CD4-positive, alpha-beta T cell treated with Interferon alpha-2 for 1 hour (primary cell): ENCODE measurements around the gene CFAP99.

ENCODE experiments used
- DNase-seq, 2 donors: peaks; one replicate each; pipeline ENCODE4 v3.0.0-alpha.2; 2020 to 2022

Gene CFAP99

GRCh38 chr4:2393353-2394270, 25.1 kb upstream of the CFAP99 start:
- peak in 1 of 2 donors; percentile 19 for DNase-seq

GRCh38 chr4:2394528-2394927, 24.2 kb upstream of the CFAP99 start:
- no peak for DNase-seq

- DNase-seq: no peak
These were observed 23.7 kb upstream of the CFAP99 start for GRCh38 chr4:2395038-2395437.

GRCh38 chr4:2395584-2395983, 23.2 kb upstream of the CFAP99 start:
- no peak for DNase-seq

- DNase-seq: no peak
These were observed 21.9 kb upstream of the CFAP99 start for GRCh38 chr4:2396781-2397368.

GRCh38 chr4:2397596-2398379, 21.0 kb upstream of the CFAP99 start:
- DNase-seq: no peak

- no peak for DNase-seq
These were observed 19.5 kb upstream of the CFAP99 start for GRCh38 chr4:2399216-2399615.

- DNase-seq: no peak
These were observed 19.0 kb upstream of the CFAP99 start for GRCh38 chr4:2399631-2400190.

- DNase-seq: no peak
These were observed 17.7 kb upstream of the CFAP99 start for GRCh38 chr4:2400841-2401609.

GRCh38 chr4:2401610-2401983, 17.2 kb upstream of the CFAP99 start:
- no peak for DNase-seq

- DNase-seq: no peak
These were observed 16.5 kb upstream of the CFAP99 start for GRCh38 chr4:2402048-2402842.

- no peak for DNase-seq
These were observed 15.8 kb upstream of the CFAP99 start for GRCh38 chr4:2402941-2403340.

GRCh38 chr4:2406406-2406805, 12.3 kb upstream of the CFAP99 start:
- no peak for DNase-seq

GRCh38 chr4:2406920-2407319, 11.8 kb upstream of the CFAP99 start:
- DNase-seq: no peak

GRCh38 chr4:2407991-2408342, 10.8 kb upstream of the CFAP99 start:
- DNase-seq: no peak

GRCh38 chr4:2408401-2408958, 10.3 kb upstream of the CFAP99 start:
- DNase-seq: peak in 1 of 2 donors; percentile 24

- DNase-seq: no peak
These were observed 9.8 kb upstream of the CFAP99 start for GRCh38 chr4:2408976-2409375.

- DNase-seq: no peak
These were observed 9.4 kb upstream of the CFAP99 start for GRCh38 chr4:2409381-2409783.

- DNase-seq: peak in 1 of 2 donors; percentile 54
These were observed 6.8 kb upstream of the CFAP99 start for GRCh38 chr4:2411786-2412510.

GRCh38 chr4:2412534-2412884, 6.2 kb upstream of the CFAP99 start:
- peak; percentile 83 to 88 for DNase-seq
